Sigmoid colon (tissue), 7 donors: ENCODE data around the gene KIF11. TPM values are rescaled to one million over a fixed set of nuclear protein-coding genes. Genes with fewer than 3 reads are reported as not detected.
"Not testable (repeated sequence)": the region's sequence is repeated elsewhere in the genome, so short reads cannot be mapped to it uniquely, and the experiment has no call there.

Experiments used
- DNase-seq: peaks from one replicate; pipeline ENCODE4 v3.0.0-alpha.2; 2019
- H3K27ac ChIP-seq, 4 donors: fragments of 200-600 bp; sonication (generic); one replicate each; pipeline ENCODE4 v1.5.1; 2016 to 2019; ENCODE audit warnings: mild to moderate bottlenecking in 1 of 4
- H3K27me3 ChIP-seq, 3 donors: fragments of 200-600 bp; sonication (generic); one replicate each; pipeline ENCODE4 v1.5.1; 2019; ENCODE audit warnings: mild to moderate bottlenecking in 1 of 3
- H3K36me3 ChIP-seq, 4 donors: fragments of 200-600 bp; sonication (generic); one replicate each; pipeline ENCODE4 v1.5.1; 2016 to 2019
- H3K4me1 ChIP-seq, 4 donors: fragments of 200-600 bp; sonication (generic); one replicate each; pipeline ENCODE4 v1.5.1; 2017 to 2019
- H3K4me3 ChIP-seq, 4 donors: fragments of 200-600 bp; sonication (generic); one replicate each; pipeline ENCODE4 v1.5.1; 2017 to 2019; ENCODE audit warnings: mild to moderate bottlenecking in 2 of 4, moderate library complexity in 1 of 4
- H3K9me3 ChIP-seq, 4 donors: fragments of 200-600 bp in 3 of 4; sonication (generic) in 3 of 4; one replicate each; pipeline versions ENCODE4 v1.5.1 to v1.6.1; 2013 to 2019
- EP300 ChIP-seq, 4 donors: sonication (generic); formaldehyde crosslinking; IDR thresholded peaks; one replicate each; pipeline ENCODE4 v1.6.1; 2017; ENCODE audit warnings: antibody characterized with exemption in 4 of 4
- POLR2A ChIP-seq, 2 donors: fragments of 450-650 bp; IDR thresholded peaks; one replicate each; pipeline ENCODE4 v1.6.1; 2016; ENCODE audit warnings: antibody characterized with exemption in 2 of 2, mild to moderate bottlenecking in 2 of 2, moderate library complexity in 2 of 2
- POLR2AphosphoS5 ChIP-seq, 4 donors: sonication (generic); formaldehyde crosslinking; IDR thresholded peaks; one replicate each; pipeline ENCODE4 v1.6.1; 2017; ENCODE audit warnings: antibody characterized with exemption in 4 of 4
- WGBS, 2 donors: extraction: QIAGEN DNeasy Blood & Tissue Kit; methylation state at CpG; one replicate each; pipeline ENCODE4 v1.1.7; 2013; 5-methylcytosine and 5-hydroxymethylcytosine counted together
- intact Hi-C: fragments of 100-400 bp; cut with DNase I; formaldehyde crosslinking; loops from one replicate; pipeline ENCODE4 v1.15.1; 2023
- polyA plus RNA-seq, 3 donors: library from polyadenylated mRNA; stranded (reverse); fragments of 200-250 nt; gene quantifications; one replicate each; pipeline ENCODE4 v1.2.3, GENCODE V29; 2013
- total RNA-seq, 4 donors: library from RNA; depleted of rRNA; stranded (reverse); fragments of >200 nt; gene quantifications; one replicate each; pipeline ENCODE4 v1.1.0, GENCODE V29; 2016
- TF ChIP-seq, protein P1 (sequence below), 4 experiments: fragments of 450-650 bp in 3 of 4; fragments of 200-600 bp in 1 of 4; IDR thresholded peaks; one replicate each; pipeline ENCODE4 v1.5.1; 2016 to 2019; ENCODE audit warnings: antibody characterized with exemption in 4 of 4, mild to moderate bottlenecking in 3 of 4, moderate library complexity in 2 of 4
- donor health status: healthy with polysubstance abuse.
- donor health status: Bipolar disorder and iron deficiency.
- donor health status: healthy.

Gene KIF11
- total and polyA plus RNA-seq, 7 donors = 0.16 to 10.1 (median 0.95) TPM

DNA sequence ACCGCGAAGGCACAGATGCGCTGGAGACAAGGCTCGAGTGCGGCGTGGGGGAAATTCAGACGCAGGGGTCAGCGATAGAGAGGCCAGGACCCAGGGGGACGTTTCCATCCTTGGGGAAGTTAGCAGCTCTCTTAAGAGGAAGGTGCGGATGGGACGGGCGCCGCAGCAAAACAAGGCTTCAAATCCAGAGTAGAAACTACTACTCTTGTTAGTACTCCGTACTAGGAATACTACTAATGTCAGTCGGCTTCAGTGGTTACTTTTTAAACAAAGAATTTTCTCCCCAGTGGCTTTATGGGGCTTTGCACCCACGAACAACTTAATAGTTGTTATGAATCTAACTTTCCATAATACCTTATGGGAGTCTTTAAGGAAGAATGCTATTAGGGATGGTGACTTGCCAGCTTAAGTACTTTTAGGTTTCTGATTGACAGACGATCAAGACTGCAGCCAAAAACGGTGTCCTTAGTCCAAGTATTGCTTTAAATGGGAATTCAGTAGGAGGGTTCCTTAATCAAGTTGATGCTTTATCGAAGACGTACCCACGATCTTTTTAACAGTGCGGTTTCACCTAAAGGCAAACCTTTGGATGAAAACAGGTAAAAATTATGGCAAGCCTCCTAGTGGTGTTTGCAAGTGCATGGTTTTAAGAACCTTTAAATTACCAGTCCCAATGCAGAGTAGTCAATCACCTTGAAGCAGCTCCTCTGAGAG lies 18.2 kb upstream of the KIF11 start:
- TF ChIP-seq, protein P1, sequence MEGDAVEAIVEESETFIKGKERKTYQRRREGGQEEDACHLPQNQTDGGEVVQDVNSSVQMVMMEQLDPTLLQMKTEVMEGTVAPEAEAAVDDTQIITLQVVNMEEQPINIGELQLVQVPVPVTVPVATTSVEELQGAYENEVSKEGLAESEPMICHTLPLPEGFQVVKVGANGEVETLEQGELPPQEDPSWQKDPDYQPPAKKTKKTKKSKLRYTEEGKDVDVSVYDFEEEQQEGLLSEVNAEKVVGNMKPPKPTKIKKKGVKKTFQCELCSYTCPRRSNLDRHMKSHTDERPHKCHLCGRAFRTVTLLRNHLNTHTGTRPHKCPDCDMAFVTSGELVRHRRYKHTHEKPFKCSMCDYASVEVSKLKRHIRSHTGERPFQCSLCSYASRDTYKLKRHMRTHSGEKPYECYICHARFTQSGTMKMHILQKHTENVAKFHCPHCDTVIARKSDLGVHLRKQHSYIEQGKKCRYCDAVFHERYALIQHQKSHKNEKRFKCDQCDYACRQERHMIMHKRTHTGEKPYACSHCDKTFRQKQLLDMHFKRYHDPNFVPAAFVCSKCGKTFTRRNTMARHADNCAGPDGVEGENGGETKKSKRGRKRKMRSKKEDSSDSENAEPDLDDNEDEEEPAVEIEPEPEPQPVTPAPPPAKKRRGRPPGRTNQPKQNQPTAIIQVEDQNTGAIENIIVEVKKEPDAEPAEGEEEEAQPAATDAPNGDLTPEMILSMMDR (IDR thresholded peaks at IDR 0.05) = peak in 1 of 4 experiments; percentile 5
- TF ChIP-seq EP300 (IDR thresholded peaks at IDR 0.05) = no peak
- Histone ChIP-seq H3K27me3 (no peaks in the 10 kb centered on the region), H3K4me3 (peak overlapping the region; percentile 82 to 97 (median 89)), H3K36me3 (peaks cover 0 to under 1% (median 0%) of the 10 kb centered on the region in 4 donors), H3K4me1 (peaks cover 2 to 39% (median 23%) of the 10 kb centered on the region in 4 donors), H3K9me3 (no peaks in the 10 kb centered on the region), H3K27ac (peak overlapping the region; percentile 95 to 98 (median 98))
- intact Hi-C loops = loop anchor here (1.0 to 2.0 kb wide), 2 partner anchors 57 to 306 kb away; no protein-coding TSS in a partner anchor
- no peak for DNase-seq
- WGBS, 2 donors = 2 to 7% methylated on average over 22 of the region's 22 CpGs

DNA sequence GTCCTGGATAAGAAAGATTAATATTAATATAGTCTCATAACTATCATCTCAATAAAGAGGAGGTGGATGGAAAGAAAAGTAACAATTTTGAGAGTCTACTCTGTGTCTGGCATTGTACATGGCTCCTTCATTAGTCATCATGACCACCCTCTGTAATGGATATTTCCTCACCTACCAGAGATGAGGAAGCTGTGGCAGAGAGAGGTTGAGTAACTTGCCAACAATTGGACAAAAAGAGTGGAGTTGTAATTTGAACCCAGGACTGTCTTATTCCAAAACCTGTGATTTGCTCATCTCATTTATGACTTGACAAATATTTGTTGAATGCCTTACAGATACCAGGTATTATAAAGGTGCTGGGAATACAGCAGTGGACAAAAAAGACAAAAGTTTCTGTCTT lies 17.0 kb upstream of the KIF11 start:
- TF ChIP-seq POLR2A (IDR thresholded peaks at IDR 0.05) (no peak), EP300 (IDR thresholded peaks at IDR 0.05) (no peak), POLR2AphosphoS5 (IDR thresholded peaks at IDR 0.05) (no peak)
- TF ChIP-seq, protein P1 (IDR thresholded peaks at IDR 0.05) = no peak
- no peak for DNase-seq
- no peak overlapping the region for H3K4me3 ChIP-seq
- H3K27ac ChIP-seq = no peak overlapping the region
- intact Hi-C loops = loop anchor here (2.0 kb wide), 1 partner anchor 305 kb away; no protein-coding TSS in a partner anchor
- H3K9me3 ChIP-seq = no peaks in the 10 kb centered on the region
- no peaks in the 10 kb centered on the region for H3K27me3 ChIP-seq
- H3K4me1 ChIP-seq = peaks cover 2 to 26% (median 23%) of the 10 kb centered on the region in 4 donors
- no peaks in the 10 kb centered on the region for H3K36me3 ChIP-seq

DNA sequence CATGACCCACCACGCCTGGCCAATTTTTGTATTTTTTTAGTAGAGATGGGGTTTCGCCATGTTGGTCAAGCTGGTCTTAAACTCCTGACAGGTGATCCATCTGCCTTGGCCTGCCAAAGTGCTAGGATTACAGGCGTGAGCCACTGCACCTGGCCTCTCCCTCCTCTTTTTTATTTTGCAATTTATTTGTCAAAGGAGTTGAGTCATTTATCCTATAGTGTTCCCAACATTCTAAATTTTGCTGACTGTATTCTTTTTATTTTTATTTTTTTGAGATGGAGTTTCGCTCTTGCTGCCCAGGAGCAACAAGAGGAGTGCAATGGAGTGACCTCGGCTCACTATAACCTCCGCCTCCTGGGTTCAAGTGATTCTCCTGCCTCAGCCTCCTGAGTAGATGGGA lies 10.6 kb upstream of the KIF11 start:
- intact Hi-C loops, H3K9me3 ChIP-seq, H3K27ac ChIP-seq, H3K4me3 ChIP-seq, H3K27me3 ChIP-seq, H3K4me1 ChIP-seq, DNase-seq, H3K36me3 ChIP-seq: not testable (repeated sequence)
- WGBS, 2 donors = 88 to 96% methylated on average over 6 of the region's 6 CpGs

DNA sequence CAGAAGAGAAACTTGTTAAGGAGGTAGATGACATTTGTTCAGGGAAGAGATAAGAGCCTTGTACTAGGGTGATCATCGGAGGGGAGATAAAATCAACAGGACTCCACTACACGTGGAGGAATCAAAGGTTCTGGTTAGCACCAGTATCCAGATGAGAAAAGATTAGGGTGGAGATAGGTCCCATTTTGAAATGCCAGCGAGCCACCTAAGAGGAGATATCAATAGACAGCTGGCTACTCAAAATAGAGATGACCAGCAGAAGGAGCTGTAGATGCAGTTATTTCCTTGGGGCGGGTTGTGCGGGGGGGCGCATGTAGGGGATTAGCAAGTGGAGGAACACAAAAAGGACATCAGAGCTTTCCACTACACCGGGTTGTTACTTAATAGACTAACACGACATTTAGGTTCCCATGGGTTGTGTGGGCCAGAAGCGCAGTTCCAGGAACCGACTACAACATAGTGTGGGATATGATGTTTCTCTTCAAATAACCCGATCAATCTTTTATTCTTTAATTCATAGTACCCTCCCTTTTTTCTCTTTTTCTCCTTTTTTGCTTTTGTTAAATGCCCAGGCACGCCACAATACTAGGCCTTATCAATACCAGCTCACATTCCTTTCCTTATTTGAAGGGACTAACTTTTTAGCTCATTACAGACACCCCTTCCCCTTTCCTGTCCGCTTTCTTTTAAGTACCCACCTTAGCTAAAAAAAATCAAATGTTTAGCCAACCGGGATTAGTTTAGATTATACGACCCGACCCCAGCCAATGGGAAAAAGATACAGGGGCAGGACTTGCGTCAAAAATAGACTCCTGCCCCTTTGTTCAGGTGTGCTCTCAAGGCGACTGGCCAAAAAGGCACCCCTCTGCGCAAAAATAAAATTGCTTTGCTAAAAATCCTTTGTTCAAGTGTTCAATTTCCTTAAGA lies 2.0 kb upstream of the KIF11 start:
- no peaks in the 10 kb centered on the region for H3K9me3 ChIP-seq
- 53 to 56% methylated on average over 19 of the region's 19 CpGs for WGBS, 2 donors
- peak overlapping the region; percentile 87 to 97 (median 96) for H3K27ac ChIP-seq
- H3K4me3 ChIP-seq = peak overlapping the region; percentile 44 to 75 (median 60)
- TF ChIP-seq, protein P1 (IDR thresholded peaks at IDR 0.05) = peak in 1 of 4 experiments; percentile 28
- TF ChIP-seq POLR2AphosphoS5 (IDR thresholded peaks at IDR 0.05) (no peak), EP300 (IDR thresholded peaks at IDR 0.05) (no peak), POLR2A (IDR thresholded peaks at IDR 0.05) (no peak)
- H3K27me3 ChIP-seq = no peaks in the 10 kb centered on the region
- DNase-seq = no peak
- peaks cover 0 to 23% (median 11%) of the 10 kb centered on the region in 4 donors for H3K4me1 ChIP-seq
- no peaks in the 10 kb centered on the region for H3K36me3 ChIP-seq
- intact Hi-C loops = loop anchor here (2.0 to 5.0 kb wide), 5 partner anchors 74 to 299 kb away; partner anchors contain the start of genes CPEB3, EXOC6, HHEX and MARCHF5

DNA sequence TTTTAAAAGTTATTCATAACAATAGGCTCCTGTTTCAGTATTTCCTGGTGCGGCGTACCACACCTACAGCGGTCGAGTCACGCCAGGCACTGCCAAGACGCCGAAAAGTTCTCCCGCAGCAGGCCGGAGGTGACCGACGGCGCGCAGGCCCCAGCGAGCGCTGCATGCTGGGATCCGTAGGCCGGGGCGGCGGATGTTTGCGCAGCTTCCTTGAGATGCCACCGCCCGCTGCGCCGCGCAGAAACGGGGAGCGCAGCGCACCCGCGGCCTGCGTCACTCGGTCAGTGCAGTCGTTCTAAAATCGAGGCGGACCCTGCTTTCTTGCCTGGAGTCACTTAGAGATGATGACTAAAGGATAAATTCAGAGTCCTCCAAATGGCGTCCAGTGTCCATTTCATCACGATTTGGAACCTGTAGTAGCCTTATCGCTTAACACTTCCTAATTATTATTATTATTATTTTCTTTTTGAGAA lies 1.3 kb upstream of the KIF11 start:
- intact Hi-C loops = loop anchor here (1.0 to 5.0 kb wide), 7 partner anchors 18 to 299 kb away; partner anchors contain the start of genes CPEB3, EXOC6, HHEX and MARCHF5
- DNase-seq = peak; percentile 95
- H3K27me3 ChIP-seq = no peaks in the 10 kb centered on the region
- TF ChIP-seq EP300 (IDR thresholded peaks at IDR 0.05) = no peak
- TF ChIP-seq, protein P1 (IDR thresholded peaks at IDR 0.05) = no peak
- TF ChIP-seq POLR2A (IDR thresholded peaks at IDR 0.05) = peak; percentile 72 to 82
- TF ChIP-seq POLR2AphosphoS5 (IDR thresholded peaks at IDR 0.05) = peak; percentile 81 to 95 (median 92)
- H3K4me1 ChIP-seq = peaks cover 0 to 23% (median 11%) of the 10 kb centered on the region in 4 donors
- 0 to 1% methylated on average over 38 of the region's 38 CpGs for WGBS, 2 donors
- H3K27ac ChIP-seq = peak overlapping the region; percentile 87 to 97 (median 96)
- peak overlapping the region; percentile 44 to 75 (median 60) for H3K4me3 ChIP-seq
- H3K36me3 ChIP-seq = no peaks in the 10 kb centered on the region
- no peaks in the 10 kb centered on the region for H3K9me3 ChIP-seq
